PC-3 (cell line): Measurements from ENCODE around the gene B2M. TPM values are rescaled to one million over a fixed set of nuclear protein-coding genes. Genes with fewer than 3 reads are reported as not detected.
A peak's percentile ranks its signal among the peaks of the same experiment; 100 is the strongest.

Experiments
- ATAC-seq: fragments of 200-7000 bp; cut with Tn5 transposase; 2 replicates; pipeline ENCODE4 v1.9.1; 2020; ENCODE audit warnings: mild to moderate bottlenecking, moderate library complexity
- BruUV-seq: library from RNA; stranded (reverse); fragments of 400-500 nt; replicated peaks from 2 replicates; lab custom pipeline; 2021; lab: Mats Ljungman, UMichigan
- CTCF ChIA-PET: fragments of 300-600 bp; sonication (Branson Sonifier 250); formaldehyde crosslinking; loops from one replicate; lab custom pipeline; 2022; ENCODE audit warnings: antibody characterized with exemption; lab: Charles Lee
- POLR2A ChIA-PET: fragments of 300-600 bp; sonication (Branson Sonifier 250); formaldehyde crosslinking; loops from one replicate; lab custom pipeline; 2022; ENCODE audit warnings: antibody characterized with exemption; ENCODE audit not compliant: unreplicated experiment; lab: Charles Lee
- DNase-seq: peaks from one replicate; pipeline ENCODE4 v3.0.0-alpha.2; 2015
- H2AFZ ChIP-seq: fragments of 300-600 bp; sonication (generic); 2 replicates; pipeline ENCODE4 v1.6.0; 2016; ENCODE audit warnings: antibody characterized with exemption, low read length
- H3F3A ChIP-seq: fragments of 300-600 bp; sonication (generic); one replicate; pipeline ENCODE4 v1.6.0; 2017; ENCODE audit warnings: antibody characterized with exemption, low read length, control low read depth, mild to moderate bottlenecking; ENCODE audit not compliant: unreplicated experiment
- H3K27ac ChIP-seq: fragments of 300-600 bp; sonication (generic); 2 replicates; pipeline ENCODE4 v1.5.1; 2016; ENCODE audit warnings: mild to moderate bottlenecking, low read length
- H3K27me3 ChIP-seq: fragments of 300-600 bp; sonication (generic); 2 replicates; pipeline ENCODE4 v1.6.1; 2016; ENCODE audit warnings: low read length, mixed read lengths
- H3K36me3 ChIP-seq: fragments of 300-600 bp; sonication (generic); 2 replicates; pipeline ENCODE4 v1.6.1; 2016; ENCODE audit warnings: low read depth, mixed run types, low read length, mixed read lengths
- H3K4me1 ChIP-seq: fragments of 300-600 bp; sonication (generic); 2 replicates; pipeline ENCODE4 v1.5.1; 2016; ENCODE audit warnings: low read length; ENCODE audit not compliant: insufficient read depth
- H3K4me2 ChIP-seq: fragments of 300-600 bp; sonication (generic); 2 replicates; pipeline ENCODE4 v1.6.0; 2016; ENCODE audit warnings: low read length
- H3K4me3 ChIP-seq: fragments of 300-600 bp; sonication (generic); 2 replicates; pipeline ENCODE4 v1.5.1; 2016; ENCODE audit warnings: mild to moderate bottlenecking, low read length, mixed read lengths
- H3K79me2 ChIP-seq: fragments of 300-600 bp; sonication (generic); 2 replicates; pipeline ENCODE4 v1.6.1; 2017; ENCODE audit warnings: low read length, mixed read lengths
- H3K9ac ChIP-seq: fragments of 300-600 bp; sonication (generic); 2 replicates; pipeline ENCODE4 v1.6.0; 2016; ENCODE audit warnings: mild to moderate bottlenecking, low read length
- H3K9me2 ChIP-seq: fragments of 300-600 bp; sonication (generic); replicated peaks from 2 replicates; pipeline ENCODE4 v1.6.1; 2016; ENCODE audit warnings: mixed run types, low read length, mixed read lengths
- H3K9me3 ChIP-seq: fragments of 300-600 bp; sonication (generic); 2 replicates; pipeline ENCODE4 v1.6.1; 2016; ENCODE audit warnings: low read length, mixed read lengths
- H4K20me1 ChIP-seq: fragments of 300-600 bp; sonication (generic); 2 replicates; pipeline ENCODE4 v1.6.1; 2016; ENCODE audit warnings: low read length, mixed read lengths
- EZH2 ChIP-seq: fragments of 300-600 bp; sonication (generic); IDR thresholded peaks from one replicate; pipeline ENCODE4 v1.6.1; 2017; ENCODE audit warnings: antibody characterized with exemption, mild to moderate bottlenecking, low read length; ENCODE audit not compliant: unreplicated experiment
- EZH2phosphoT487 ChIP-seq: fragments of 300-600 bp; sonication (generic); IDR thresholded peaks from 2 replicates; pipeline ENCODE4 v1.6.1; 2018; ENCODE audit warnings: mild to moderate bottlenecking, antibody characterized with exemption, low read length, borderline replicate concordance
- intact Hi-C: fragments of 100-400 bp; cut with micrococcal nuclease; formaldehyde crosslinking; loops from 2 replicates; pipeline ENCODE4 v1.9.0; 2023
- total RNA-seq: library from RNA; depleted of rRNA; stranded (reverse); fragments of >200 nt; gene quantifications from 2 replicates; pipeline ENCODE4 v1.2.3, GENCODE V29; 2014
- TF ChIP-seq, protein P1 (sequence below): fragments of 300-600 bp; sonication (generic); conservative IDR thresholded peaks from 2 replicates; pipeline ENCODE4 v1.5.1; 2017; ENCODE audit warnings: antibody characterized with exemption, low read depth, mild to moderate bottlenecking, low read length

The B2M gene
- total RNA-seq, 1 experiment from 2014 or later: 608 TPM

DNA sequence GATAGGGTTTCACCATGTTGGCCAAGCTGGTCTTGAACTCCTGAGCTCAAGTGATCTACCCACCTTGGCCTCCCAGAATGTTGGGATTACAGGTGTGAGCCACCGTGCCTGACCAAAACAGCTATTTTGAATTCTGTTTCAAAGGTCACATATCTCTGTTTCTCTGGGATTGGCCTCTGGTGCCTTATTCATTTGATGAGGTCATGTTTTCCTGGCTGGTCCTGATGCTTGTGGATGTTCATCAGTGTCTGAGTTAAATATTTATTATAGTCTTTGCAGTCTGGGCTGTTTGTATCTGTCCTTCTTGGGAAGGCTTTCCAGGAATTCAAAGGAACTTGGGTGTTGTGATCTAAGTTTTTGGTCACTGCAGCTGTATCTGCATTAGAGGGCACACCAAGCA is 5.3 kb upstream of the B2M start:
- no peaks in the 10 kb centered on the region for H4K20me1 ChIP-seq
- ATAC-seq (no peak), DNase-seq (no peak)
- no peak for TF ChIP-seq EZH2phosphoT487
- TF ChIP-seq EZH2: no peak
- TF ChIP-seq, protein P1, sequence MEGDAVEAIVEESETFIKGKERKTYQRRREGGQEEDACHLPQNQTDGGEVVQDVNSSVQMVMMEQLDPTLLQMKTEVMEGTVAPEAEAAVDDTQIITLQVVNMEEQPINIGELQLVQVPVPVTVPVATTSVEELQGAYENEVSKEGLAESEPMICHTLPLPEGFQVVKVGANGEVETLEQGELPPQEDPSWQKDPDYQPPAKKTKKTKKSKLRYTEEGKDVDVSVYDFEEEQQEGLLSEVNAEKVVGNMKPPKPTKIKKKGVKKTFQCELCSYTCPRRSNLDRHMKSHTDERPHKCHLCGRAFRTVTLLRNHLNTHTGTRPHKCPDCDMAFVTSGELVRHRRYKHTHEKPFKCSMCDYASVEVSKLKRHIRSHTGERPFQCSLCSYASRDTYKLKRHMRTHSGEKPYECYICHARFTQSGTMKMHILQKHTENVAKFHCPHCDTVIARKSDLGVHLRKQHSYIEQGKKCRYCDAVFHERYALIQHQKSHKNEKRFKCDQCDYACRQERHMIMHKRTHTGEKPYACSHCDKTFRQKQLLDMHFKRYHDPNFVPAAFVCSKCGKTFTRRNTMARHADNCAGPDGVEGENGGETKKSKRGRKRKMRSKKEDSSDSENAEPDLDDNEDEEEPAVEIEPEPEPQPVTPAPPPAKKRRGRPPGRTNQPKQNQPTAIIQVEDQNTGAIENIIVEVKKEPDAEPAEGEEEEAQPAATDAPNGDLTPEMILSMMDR: no peak
- H3K27ac ChIP-seq: no peak overlapping the region
- no peak overlapping the region for H3K4me2 ChIP-seq
- BruUV-seq: no TSS peak
- H3F3A ChIP-seq: no peaks in the 10 kb centered on the region
- no peaks in the 10 kb centered on the region for H3K9me2 ChIP-seq
- H3K36me3 ChIP-seq: no peaks in the 10 kb centered on the region
- CTCF ChIA-PET: no interaction called here
- POLR2A ChIA-PET: no interaction called here
- H2AFZ ChIP-seq: no peak overlapping the region
- no peak overlapping the region for H3K9ac ChIP-seq
- peaks cover 17% of the 10 kb centered on the region for H3K4me1 ChIP-seq
- no peaks in the 10 kb centered on the region for H3K27me3 ChIP-seq
- H3K9me3 ChIP-seq: no peaks in the 10 kb centered on the region
- H3K79me2 ChIP-seq: no peaks in the 10 kb centered on the region
- intact Hi-C loops: no loop called here
- no peak overlapping the region for H3K4me3 ChIP-seq

DNA sequence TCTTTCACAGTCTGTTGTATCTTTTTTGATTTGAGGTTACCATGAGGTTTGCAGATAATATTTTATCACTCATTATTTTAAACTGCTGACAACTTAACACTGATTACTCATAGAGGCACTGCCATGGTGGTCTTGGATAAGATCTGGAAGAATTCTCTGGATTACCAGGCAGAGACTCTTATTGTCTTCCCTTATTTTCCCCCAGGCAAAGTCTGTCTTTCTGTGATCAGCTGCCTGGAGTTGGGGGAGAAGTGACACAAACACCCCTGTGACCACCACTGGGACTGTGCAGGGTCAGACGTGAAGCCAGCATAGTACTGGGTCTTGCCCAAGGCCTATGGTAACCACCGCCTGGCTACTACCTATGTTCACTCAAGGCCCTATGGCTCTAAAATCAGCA is 4.9 kb upstream of the B2M start:
- POLR2A ChIA-PET: no interaction called here
- no TSS peak for BruUV-seq
- Histone ChIP-seq H3K27me3 (no peaks in the 10 kb centered on the region), H3K4me1 (peaks cover 17% of the 10 kb centered on the region), H3K79me2 (peaks cover under 1% of the 10 kb centered on the region), H3K9ac (no peak overlapping the region), H3K27ac (no peak overlapping the region), H2AFZ (no peak overlapping the region), H3K9me3 (no peaks in the 10 kb centered on the region), H4K20me1 (no peaks in the 10 kb centered on the region), H3K36me3 (no peaks in the 10 kb centered on the region), H3F3A (no peaks in the 10 kb centered on the region), H3K4me3 (no peak overlapping the region), H3K4me2 (no peak overlapping the region), H3K9me2 (no peaks in the 10 kb centered on the region)
- intact Hi-C loops: no loop called here
- no peak for DNase-seq
- no peak for ATAC-seq
- CTCF ChIA-PET: no interaction called here
- TF ChIP-seq EZH2phosphoT487 (no peak), EZH2 (no peak)
- TF ChIP-seq, protein P1: no peak

DNA sequence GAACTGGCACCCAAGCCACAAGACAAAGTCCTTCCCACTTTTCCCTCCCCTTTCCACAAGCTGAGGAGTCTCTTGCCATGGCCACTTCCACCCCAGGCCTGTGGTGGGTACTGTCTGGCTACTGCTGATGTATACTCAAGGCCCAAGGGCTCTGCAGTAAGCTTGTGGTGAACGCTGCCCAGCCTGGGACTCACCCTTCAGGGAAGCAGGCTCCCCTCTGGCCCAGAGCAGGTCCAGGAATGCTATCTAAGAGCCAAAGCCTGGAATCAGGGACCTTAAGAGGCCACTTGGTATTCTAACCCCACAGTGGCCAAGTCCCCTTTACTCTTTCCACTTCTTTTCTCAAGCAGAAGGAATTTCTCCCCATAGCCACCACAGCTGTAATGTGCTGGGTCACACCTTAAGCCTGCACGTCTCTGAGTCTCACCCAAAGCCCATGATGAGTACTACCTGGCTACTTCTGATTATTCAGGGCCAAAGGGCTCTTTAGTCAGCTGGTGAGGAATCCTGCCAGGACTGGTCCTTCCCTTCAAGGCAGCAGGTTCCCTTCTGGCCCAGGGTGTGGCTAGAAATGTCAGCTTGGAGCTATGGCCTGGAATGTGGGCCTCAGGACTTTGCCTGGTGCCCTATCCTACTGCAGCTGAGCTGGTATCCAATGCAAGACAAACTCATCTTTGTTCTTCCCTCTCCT is 4.2 kb upstream of the B2M start:
- Histone ChIP-seq H4K20me1 (no peaks in the 10 kb centered on the region), H3K9me2 (no peaks in the 10 kb centered on the region), H3K4me1 (peaks cover 17% of the 10 kb centered on the region), H2AFZ (peak overlapping the region; percentile 34; the same call in 1 of the 2 replicates), H3K27ac (peak overlapping the region; percentile 46), H3K9ac (no peak overlapping the region), H3K9me3 (no peaks in the 10 kb centered on the region), H3K4me3 (no peak overlapping the region), H3K36me3 (no peaks in the 10 kb centered on the region), H3K4me2 (peak overlapping the region; percentile 35), H3F3A (no peaks in the 10 kb centered on the region), H3K27me3 (no peaks in the 10 kb centered on the region), H3K79me2 (peaks cover 7% of the 10 kb centered on the region)
- DNase-seq: peak; percentile 85
- BruUV-seq: no TSS peak
- intact Hi-C loops: no loop called here
- ChIA-PET POLR2A (no interaction called here), CTCF (interaction anchor here (0.8 to 1.3 kb wide), 2 partner anchors 13 to 44 kb away, joined by 4 to 10 read pairs; partner anchors contain the start of gene SPG11)
- peak; percentile 14 for ATAC-seq
- TF ChIP-seq EZH2phosphoT487: no peak
- no peak for TF ChIP-seq EZH2
- TF ChIP-seq, protein P1: no peak
